NK-92 (cell line): ENCODE measurements around the gene SNRPA1.

Source experiments
- DNase-seq: peaks from one replicate; lab custom pipeline; 2025; ENCODE audit not compliant: unreplicated experiment; lab: John Stamatoyannopoulos, UW

The SNRPA1 gene

GRCh38 chr15:101264911-101265641 lies 30.0 kb downstream of the SNRPA1 start:
- no peak for DNase-seq

GRCh38 chr15:101264011-101264410 lies 31.0 kb downstream of the SNRPA1 start:
- DNase-seq, result no peak

- DNase-seq, result no peak
Measured at GRCh38 chr15:101262551-101262950, 32.5 kb downstream of the SNRPA1 start.

GRCh38 chr15:101258238-101259144 lies 36.6 kb downstream of the SNRPA1 start:
- DNase-seq, result no peak

- no peak for DNase-seq
Measured at GRCh38 chr15:101256757-101257156, 38.3 kb downstream of the SNRPA1 start.

DNA sequence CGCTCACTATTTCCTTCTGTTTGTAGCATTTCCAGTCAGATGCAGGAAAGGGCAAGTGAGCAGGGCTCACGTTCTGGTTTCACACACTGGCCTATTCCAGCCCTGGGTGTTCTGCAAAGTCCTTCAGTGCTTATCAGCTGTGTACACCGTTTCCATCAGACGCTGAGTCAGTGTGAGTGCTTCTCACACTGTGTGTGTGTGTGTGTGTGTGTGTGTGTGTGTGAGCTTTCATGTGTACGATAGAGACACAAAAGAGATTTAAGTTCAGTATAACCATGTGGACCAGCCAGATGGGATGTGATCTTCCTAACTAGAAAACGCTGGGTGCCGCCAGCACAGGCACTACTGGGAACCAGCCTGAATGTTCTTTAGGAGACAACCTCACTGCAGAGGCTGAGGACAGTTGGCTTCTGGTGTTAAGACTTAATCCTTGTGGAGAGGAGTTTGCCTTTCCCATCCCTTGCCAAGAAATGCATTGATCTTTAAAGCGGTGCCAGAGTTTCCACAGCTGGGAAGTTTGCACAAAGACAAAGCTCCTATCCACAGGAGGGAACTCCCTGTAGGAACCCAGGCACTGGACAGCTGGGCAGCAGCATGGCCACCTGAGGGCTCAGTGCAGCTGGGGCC lies 39.3 kb downstream of the SNRPA1 start:
- DNase-seq, result no peak

DNA sequence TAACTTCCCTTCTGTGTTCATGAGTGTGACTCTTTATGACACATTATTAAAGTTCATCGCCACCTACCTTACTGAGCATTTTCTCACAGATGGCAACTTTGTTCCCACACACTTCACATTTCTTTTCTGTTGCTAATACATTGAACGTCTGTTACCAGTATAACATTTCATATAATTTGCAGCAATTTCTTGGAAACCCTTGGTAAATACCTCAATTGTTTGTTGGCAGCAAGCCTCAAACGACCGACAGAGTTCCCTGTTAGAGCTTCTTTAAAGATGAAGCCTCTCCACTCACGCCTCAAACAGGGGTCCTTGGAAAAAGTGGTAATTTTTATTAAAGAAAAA lies 40.0 kb downstream of the SNRPA1 start:
- no peak for DNase-seq

DNA sequence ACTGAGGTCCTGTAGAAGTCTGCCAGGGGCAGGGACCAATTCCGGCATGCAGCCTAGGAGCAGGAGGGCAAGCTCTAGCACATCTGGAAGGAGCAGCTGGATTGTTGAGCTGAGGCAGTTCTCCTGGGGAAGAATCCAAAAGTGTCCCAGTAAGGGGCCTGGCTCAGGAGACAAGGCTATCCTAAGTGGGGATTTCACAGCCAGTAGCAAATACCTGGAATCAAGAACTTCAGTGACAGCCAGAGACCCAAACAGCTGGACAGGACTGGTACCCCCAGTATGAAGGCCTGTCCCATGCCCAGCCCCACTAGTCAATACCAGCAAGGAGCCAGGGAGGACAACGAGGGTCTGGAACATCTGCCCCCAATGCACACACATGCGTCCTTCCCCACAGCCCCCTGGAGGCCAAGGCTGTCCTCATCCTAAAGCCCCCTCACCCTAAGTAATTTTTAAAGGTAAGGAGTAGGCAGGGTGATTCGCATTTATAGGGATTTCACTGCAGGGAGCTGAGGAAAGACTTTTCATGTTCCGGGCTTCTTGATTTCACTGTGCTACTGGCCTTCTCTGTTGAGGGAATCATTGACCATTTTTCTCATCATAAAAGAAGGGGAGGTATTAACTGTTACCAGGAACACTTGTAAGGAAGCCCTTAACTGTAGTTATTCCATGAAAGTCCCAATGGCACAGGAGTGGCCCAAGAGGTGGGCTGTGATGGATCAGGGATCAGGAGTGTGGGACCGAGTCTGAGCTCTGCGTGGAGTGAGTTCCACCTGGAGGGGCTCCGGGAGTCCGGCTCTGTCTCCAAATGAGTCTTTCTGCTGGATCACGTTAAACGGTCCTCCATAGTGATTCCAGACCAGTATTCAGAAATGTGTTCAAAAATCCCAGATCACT lies 40.6 kb downstream of the SNRPA1 start:
- DNase-seq, result no peak

- no peak for DNase-seq
Measured at GRCh38 chr15:101252836-101253235, 42.2 kb downstream of the SNRPA1 start.

- DNase-seq, result no peak
Measured at GRCh38 chr15:101251830-101252820, 42.9 kb downstream of the SNRPA1 start, which contains the start of gene CHSY1. Gene CHSY1 (minus strand): TSS chr15:101252048. CDS start chr15:101251456, 592 bp downstream.

- no peak for DNase-seq
Measured at GRCh38 chr15:101250873-101251829, 43.9 kb downstream of the SNRPA1 start.

GRCh38 chr15:101250341-101250831 lies 44.7 kb downstream of the SNRPA1 start:
- no peak for DNase-seq

DNA sequence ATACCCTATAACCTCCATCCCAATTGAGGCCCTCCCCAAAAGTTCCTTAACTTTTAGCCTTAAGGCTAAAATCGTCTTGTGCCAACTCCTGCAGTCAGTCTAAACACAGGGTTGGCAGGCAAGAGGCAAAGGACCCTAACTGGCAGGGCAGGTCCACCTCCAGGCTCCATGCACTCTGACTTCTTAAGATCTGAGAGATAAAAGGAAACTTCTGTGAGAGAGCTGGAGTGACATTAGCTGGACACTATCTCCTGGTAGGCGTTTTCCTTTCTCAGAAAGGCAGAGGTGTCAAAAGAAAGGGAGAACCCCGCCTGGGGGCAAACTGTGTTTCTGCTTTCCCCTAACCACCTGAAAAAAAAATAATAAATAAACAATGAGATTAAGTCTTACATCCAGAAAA lies 46.8 kb downstream of the SNRPA1 start:
- DNase-seq, result no peak

- DNase-seq, result no peak
Measured at GRCh38 chr15:101246824-101247745, 48.0 kb downstream of the SNRPA1 start.

GRCh38 chr15:101246391-101246790 lies 48.7 kb downstream of the SNRPA1 start:
- no peak for DNase-seq

DNA sequence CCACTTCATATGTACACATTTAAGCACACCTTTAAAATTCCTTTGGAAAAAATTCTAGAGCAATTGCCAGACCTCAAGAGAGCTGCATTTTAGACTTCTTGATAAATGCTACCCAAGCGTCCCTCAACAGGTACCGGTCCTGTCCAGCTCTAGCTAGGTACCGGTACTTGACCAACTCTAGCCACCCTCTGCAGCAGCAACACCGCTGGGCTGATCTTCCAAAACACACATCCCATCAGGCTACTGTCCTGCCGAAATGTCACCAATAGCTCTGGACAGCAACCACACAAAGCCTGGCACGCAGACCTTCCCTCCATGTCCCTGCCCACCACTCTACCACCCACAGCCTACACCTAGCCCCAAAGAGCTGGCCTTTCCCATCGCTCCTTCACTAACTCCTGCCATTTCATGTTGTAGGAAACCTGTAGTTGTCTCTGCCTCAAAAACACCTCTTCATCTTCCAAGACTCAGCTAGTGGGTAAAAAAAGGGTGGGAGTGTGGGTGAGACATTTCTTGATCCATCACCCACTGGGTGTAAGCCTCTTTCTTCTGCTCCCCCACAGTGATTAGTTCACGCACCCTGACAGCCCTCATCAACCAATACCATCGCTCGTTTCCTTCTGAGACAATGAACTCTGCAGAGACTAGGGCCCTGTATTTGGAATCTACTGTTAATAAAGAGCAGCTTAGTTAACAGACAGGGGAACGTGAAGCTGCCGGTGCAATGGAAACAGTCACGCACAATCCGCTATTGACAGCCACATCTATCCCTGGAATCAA lies 50.0 kb downstream of the SNRPA1 start:
- no peak for DNase-seq
